K562 (cell line): ENCODE data around the gene ADRA2B. TPM values are rescaled to one million over a fixed set of nuclear protein-coding genes. Genes with fewer than 3 reads are reported as not detected.

Experiments
- ATF1 ChIP-seq, 2 experiments: fragments of 450-650 bp in 1 of 2; IDR thresholded peaks; 2 replicates each; pipeline ENCODE4 v1.6.1; 2016; ENCODE audit warnings: missing compliant biosample characterization in 1 of 2, missing genetic modification characterization in 1 of 2
- FOSL1 ChIP-seq: fragments of 200-800 bp; sonication (Bioruptor generic); conservative IDR thresholded peaks from 2 replicates; pipeline ENCODE4 v1.6.1; 2016; ENCODE audit warnings: missing genetic modification characterization, missing compliant biosample characterization
- GATAD2A ChIP-seq: fragments of 450-650 bp; IDR thresholded peaks from 2 replicates; pipeline ENCODE4 v1.6.1; 2017
- HNRNPK ChIP-seq: fragments of 200-400 bp; formaldehyde crosslinking; IDR thresholded peaks from one replicate; pipeline ENCODE4 v1.6.1; 2018; ENCODE audit warnings: mild to moderate bottlenecking, low read depth, low read length; ENCODE audit not compliant: poor library complexity, severe bottlenecking
- SP1 ChIP-seq: sonication (generic); formaldehyde crosslinking; IDR thresholded peaks from 2 replicates; pipeline ENCODE4 v1.8.1; 2022; ENCODE audit warnings: mild to moderate bottlenecking, missing genetic modification reagents
- ZNF551 ChIP-seq: fragments of 250-450 bp; sonication (Bioruptor Pico); IDR thresholded peaks from 2 replicates; pipeline ENCODE4 v1.5.0; 2021; ENCODE audit warnings: mild to moderate bottlenecking, moderate library complexity
- polyA plus RNA-seq, 8 experiments: library from polyadenylated mRNA; depleted of rRNA in 4 of 8; stranded (reverse) in 5 of 8; unstranded in 3 of 8; fragments of >200 nt; fragmentation: Nextera tagmentation in 2 of 8; fragmentation: Illumina TruSeq in 1 of 8; extraction: Ambion mirVana in 2 of 8; extraction: Trizol in 1 of 8; gene quantifications; 2 replicates each; pipeline versions ENCODE4 v1.2.1 to v1.2.3, GENCODE V29; 2011 to 2014; ENCODE audit warnings: inconsistent platforms in 1 of 8, missing spikeins in 1 of 8
- total RNA-seq, 7 experiments: library from RNA; depleted of rRNA in 6 of 7; stranded (reverse); fragments of >200 nt in 6 of 7; fragmentation: Illumina TruSeq in 2 of 7; extraction: Trizol in 2 of 7; gene quantifications; 2 replicates each; pipeline versions ENCODE4 v1.2.1 to v1.2.3, GENCODE V29; 2011 to 2021; ENCODE audit warnings: low replicate concordance in 1 of 7
- TF ChIP-seq, protein P1 (sequence below): fragments of 450-650 bp; formaldehyde crosslinking; conservative IDR thresholded peaks from 2 replicates; pipeline ENCODE4 v1.4.0; 2022; ENCODE audit warnings: mild to moderate bottlenecking, missing genetic modification characterization
- TF ChIP-seq, protein P2 (sequence below): IDR thresholded peaks from 3 replicates; pipeline ENCODE4 v1.6.1; 2011; ENCODE audit warnings: borderline replicate concordance, mild to moderate bottlenecking, moderate library complexity; ENCODE audit not compliant: insufficient read length; ENCODE audit errors: extremely low read depth
- TF ChIP-seq, protein P3 (sequence below): fragments of 450-650 bp; IDR thresholded peaks from 2 replicates; pipeline ENCODE4 v1.7.0; 2016; ENCODE audit warnings: borderline replicate concordance
- TF ChIP-seq, protein P4 (sequence below), 2 experiments: fragments of 200-800 bp in 1 of 2; sonication (Bioruptor generic) in 1 of 2; sonication (generic) in 1 of 2; formaldehyde crosslinking in 1 of 2; IDR thresholded peaks in 1 of 2; conservative IDR thresholded peaks in 1 of 2; 2 replicates each; pipeline versions ENCODE4 v1.5.0 to v1.6.1; 2016 to 2020; ENCODE audit warnings: missing compliant biosample characterization in 1 of 2, missing genetic modification characterization in 1 of 2, missing genetic modification reagents in 1 of 2
- TF ChIP-seq, protein P5 (sequence below): fragments of 450-650 bp; IDR thresholded peaks from 2 replicates; pipeline ENCODE4 v1.6.1; 2016

Gene ADRA2B
- total and polyA plus RNA-seq, 9 of the 15 experiments (the other 6 are each of a cell fraction or from before 2014, with no cell fraction given): not detected

DNA sequence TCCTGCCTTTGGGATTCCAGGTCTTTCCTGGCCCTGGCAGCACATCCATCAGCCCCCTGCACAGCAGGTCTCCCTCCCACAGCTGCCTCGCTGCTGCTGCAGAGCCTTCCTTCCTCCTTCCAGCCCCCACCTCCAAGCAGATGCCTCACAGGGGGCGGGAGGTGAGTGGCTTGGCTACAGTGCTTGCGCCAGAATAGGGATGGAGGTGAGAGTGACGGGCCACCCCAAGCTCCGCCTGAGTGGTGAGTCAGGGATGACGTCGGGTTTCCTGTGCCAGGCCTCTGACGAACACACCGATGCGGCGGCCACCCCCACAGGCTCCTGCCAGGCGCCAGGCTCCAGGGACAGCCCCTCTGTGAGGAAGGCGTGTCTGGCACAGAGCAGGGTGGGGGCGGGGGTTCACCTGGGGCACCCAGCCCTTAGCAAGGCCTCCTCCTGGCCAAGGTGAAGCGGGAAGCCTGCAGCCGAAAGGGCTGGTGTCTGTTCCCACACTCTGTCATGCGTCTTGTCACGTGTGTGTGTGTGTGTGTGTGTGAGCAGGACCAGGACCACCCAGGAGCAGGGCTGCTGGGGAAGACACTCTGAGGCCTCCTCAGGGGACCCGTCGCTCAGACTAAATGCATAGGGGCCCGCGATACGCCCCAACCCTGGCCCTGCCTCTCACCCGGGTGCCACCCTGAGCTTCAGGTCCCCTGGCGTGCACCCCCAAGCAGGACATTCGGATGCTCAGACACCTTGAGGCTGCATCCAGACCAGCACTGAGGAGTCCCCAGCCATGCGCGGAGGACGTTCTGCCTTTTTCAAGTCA is 32.2 kb upstream of the ADRA2B start (continued):
- TF ChIP-seq HNRNPK (no peak), ATF1 (CRISPR knock-in tag; IDR thresholded peaks at IDR 0.05) (no peak), ATF1 (tag; IDR thresholded peaks at IDR 0.05) (peak; percentile 52), SP1 (no peak), FOSL1 (tag) (peak; percentile 65), GATAD2A (no peak), ZNF551 (CRISPR knock-in tag) (no peak)
- TF ChIP-seq, protein P1, sequence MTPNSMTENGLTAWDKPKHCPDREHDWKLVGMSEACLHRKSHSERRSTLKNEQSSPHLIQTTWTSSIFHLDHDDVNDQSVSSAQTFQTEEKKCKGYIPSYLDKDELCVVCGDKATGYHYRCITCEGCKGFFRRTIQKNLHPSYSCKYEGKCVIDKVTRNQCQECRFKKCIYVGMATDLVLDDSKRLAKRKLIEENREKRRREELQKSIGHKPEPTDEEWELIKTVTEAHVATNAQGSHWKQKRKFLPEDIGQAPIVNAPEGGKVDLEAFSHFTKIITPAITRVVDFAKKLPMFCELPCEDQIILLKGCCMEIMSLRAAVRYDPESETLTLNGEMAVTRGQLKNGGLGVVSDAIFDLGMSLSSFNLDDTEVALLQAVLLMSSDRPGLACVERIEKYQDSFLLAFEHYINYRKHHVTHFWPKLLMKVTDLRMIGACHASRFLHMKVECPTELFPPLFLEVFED (CRISPR knock-in tag): no peak
- TF ChIP-seq, protein P2, sequence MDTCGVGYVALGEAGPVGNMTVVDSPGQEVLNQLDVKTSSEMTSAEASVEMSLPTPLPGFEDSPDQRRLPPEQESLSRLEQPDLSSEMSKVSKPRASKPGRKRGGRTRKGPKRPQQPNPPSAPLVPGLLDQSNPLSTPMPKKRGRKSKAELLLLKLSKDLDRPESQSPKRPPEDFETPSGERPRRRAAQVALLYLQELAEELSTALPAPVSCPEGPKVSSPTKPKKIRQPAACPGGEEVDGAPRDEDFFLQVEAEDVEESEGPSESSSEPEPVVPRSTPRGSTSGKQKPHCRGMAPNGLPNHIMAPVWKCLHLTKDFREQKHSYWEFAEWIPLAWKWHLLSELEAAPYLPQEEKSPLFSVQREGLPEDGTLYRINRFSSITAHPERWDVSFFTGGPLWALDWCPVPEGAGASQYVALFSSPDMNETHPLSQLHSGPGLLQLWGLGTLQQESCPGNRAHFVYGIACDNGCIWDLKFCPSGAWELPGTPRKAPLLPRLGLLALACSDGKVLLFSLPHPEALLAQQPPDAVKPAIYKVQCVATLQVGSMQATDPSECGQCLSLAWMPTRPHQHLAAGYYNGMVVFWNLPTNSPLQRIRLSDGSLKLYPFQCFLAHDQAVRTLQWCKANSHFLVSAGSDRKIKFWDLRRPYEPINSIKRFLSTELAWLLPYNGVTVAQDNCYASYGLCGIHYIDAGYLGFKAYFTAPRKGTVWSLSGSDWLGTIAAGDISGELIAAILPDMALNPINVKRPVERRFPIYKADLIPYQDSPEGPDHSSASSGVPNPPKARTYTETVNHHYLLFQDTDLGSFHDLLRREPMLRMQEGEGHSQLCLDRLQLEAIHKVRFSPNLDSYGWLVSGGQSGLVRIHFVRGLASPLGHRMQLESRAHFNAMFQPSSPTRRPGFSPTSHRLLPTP: no peak
- TF ChIP-seq, protein P3, sequence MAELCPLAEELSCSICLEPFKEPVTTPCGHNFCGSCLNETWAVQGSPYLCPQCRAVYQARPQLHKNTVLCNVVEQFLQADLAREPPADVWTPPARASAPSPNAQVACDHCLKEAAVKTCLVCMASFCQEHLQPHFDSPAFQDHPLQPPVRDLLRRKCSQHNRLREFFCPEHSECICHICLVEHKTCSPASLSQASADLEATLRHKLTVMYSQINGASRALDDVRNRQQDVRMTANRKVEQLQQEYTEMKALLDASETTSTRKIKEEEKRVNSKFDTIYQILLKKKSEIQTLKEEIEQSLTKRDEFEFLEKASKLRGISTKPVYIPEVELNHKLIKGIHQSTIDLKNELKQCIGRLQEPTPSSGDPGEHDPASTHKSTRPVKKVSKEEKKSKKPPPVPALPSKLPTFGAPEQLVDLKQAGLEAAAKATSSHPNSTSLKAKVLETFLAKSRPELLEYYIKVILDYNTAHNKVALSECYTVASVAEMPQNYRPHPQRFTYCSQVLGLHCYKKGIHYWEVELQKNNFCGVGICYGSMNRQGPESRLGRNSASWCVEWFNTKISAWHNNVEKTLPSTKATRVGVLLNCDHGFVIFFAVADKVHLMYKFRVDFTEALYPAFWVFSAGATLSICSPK: no peak
- TF ChIP-seq, protein P4, sequence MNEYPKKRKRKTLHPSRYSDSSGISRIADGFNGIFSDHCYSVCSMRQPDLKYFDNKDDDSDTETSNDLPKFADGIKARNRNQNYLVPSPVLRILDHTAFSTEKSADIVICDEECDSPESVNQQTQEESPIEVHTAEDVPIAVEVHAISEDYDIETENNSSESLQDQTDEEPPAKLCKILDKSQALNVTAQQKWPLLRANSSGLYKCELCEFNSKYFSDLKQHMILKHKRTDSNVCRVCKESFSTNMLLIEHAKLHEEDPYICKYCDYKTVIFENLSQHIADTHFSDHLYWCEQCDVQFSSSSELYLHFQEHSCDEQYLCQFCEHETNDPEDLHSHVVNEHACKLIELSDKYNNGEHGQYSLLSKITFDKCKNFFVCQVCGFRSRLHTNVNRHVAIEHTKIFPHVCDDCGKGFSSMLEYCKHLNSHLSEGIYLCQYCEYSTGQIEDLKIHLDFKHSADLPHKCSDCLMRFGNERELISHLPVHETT (CRISPR knock-in tag; conservative IDR thresholded peaks at IDR 0.05 in 1 of 2, IDR thresholded peaks at IDR 0.05 in 1 of 2): no peak
- TF ChIP-seq, protein P5, sequence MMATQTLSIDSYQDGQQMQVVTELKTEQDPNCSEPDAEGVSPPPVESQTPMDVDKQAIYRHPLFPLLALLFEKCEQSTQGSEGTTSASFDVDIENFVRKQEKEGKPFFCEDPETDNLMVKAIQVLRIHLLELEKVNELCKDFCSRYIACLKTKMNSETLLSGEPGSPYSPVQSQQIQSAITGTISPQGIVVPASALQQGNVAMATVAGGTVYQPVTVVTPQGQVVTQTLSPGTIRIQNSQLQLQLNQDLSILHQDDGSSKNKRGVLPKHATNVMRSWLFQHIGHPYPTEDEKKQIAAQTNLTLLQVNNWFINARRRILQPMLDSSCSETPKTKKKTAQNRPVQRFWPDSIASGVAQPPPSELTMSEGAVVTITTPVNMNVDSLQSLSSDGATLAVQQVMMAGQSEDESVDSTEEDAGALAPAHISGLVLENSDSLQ: peak; percentile 66; the same call in 1 of the 2 replicates
